AG10803 (cell line): ENCODE data around the gene COASY.
A peak's percentile ranks its signal among the peaks of the same experiment; 100 is the strongest.

Source experiments
- DNase-seq: peaks from one replicate; pipeline ENCODE4 v3.0.0; 2010; ENCODE audit warnings: low read depth
- H3K4me3 ChIP-seq: 2 replicates; pipeline ENCODE4 v1.5.1; 2011; ENCODE audit warnings: mild to moderate bottlenecking, low read length, control low read depth
- CTCF ChIP-seq: conservative IDR thresholded peaks from 2 replicates; pipeline ENCODE4 v1.5.1; 2011; ENCODE audit warnings: mild to moderate bottlenecking, low read length, control low read depth, inconsistent platforms

Gene COASY

GRCh38 chr17:42577532-42578281 lies 15.8 kb downstream of the COASY start, which contains the start of gene PSMC3IP:
Gene PSMC3IP, minus strand, starts transcription at chr17:42577729. Its CDS starts 43 bp downstream, at chr17:42577686.
- H3K4me3 ChIP-seq = peak within 1 kb of the TSS; percentile 89
- DNase-seq = peak; percentile 93
- TF ChIP-seq CTCF = peak; percentile 46

GRCh38 chr17:42578282-42578869 lies 16.4 kb downstream of the COASY start:
- TF ChIP-seq CTCF = peak; percentile 76

GRCh38 chr17:42579794-42580551 lies 18.0 kb downstream of the COASY start:
- DNase-seq = no peak

More at GRCh38 chr17:42578282-42578869, 16.4 kb downstream of the COASY start:
- peak overlapping the region; percentile 89 for H3K4me3 ChIP-seq
- peak; percentile 57 for DNase-seq

DNA sequence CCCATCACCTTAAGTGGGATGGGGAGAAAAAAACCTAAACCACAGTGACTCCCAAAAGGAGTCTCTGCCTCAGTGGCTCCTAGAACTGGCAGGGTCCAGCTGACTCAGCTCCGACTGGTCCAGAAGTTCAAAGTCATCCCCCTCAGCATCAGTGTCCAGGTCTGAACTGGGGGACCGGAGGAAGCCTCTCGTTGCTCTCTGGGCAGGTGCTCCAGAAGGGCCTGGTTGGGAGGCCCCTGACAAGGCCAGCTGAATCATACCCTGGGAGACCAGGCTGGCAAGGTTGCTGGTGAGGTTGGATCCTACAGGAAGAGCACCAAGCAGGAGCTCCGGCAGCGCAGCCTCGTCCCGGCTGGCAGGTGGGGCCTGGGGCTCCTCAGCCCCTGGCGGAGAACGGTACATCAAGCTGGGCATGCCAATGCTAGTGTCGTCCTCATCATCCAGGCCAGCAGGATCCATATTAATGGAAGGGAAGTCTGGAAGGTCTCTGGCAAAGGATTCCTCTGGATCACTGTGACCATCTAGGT lies 19.9 kb downstream of the COASY start:
- DNase-seq = no peak
- TF ChIP-seq CTCF = no peak
- no peak overlapping the region for H3K4me3 ChIP-seq

More at GRCh38 chr17:42579794-42580551, 18.0 kb downstream of the COASY start:
- no peak for TF ChIP-seq CTCF
- H3K4me3 ChIP-seq = no peak overlapping the region

- TF ChIP-seq CTCF = no peak
These were observed 22.9 kb downstream of the COASY start for GRCh38 chr17:42584880-42585279.

DNA sequence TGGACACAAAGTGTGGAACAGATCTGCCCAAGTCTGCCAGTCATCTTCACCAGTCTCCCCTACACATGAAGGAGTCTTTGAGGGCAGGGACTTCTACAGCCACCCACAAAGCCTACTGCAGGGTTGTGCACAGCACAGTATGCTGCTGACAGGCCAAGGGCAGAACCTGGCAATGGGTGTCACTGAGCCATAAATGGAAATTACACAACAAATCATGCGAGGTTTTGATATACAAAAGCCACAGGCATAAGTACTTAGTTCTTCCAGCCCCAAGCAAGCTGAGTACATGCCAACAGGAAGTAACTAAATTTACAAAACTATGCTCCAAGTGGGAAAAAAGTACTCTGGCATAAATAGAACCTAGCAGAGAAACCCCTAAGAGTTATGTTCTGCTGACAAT lies 23.4 kb downstream of the COASY start:
- H3K4me3 ChIP-seq = no peak overlapping the region
- no peak for TF ChIP-seq CTCF
- peak; percentile 44 for DNase-seq

More at GRCh38 chr17:42584880-42585279, 22.9 kb downstream of the COASY start:
- DNase-seq = no peak
- H3K4me3 ChIP-seq = no peak overlapping the region
